Kidney epithelial cell (primary cell): ENCODE measurements around the gene RNF183. TPM values are rescaled to one million over a fixed set of nuclear protein-coding genes. Genes with fewer than 3 reads are reported as not detected.

Source experiments
- DNase-seq: peaks from one replicate; pipeline ENCODE4 v3.0.0-alpha.2; 2010; ENCODE audit warnings: low read depth
- H3K27me3 ChIP-seq: 2 replicates; pipeline ENCODE4 v1.6.0; 2011; ENCODE audit warnings: low read length; ENCODE audit not compliant: control insufficient read depth, insufficient read depth
- H3K36me3 ChIP-seq: 2 replicates; pipeline ENCODE4 v1.5.1; 2011; ENCODE audit warnings: low read length; ENCODE audit not compliant: control insufficient read depth, insufficient read depth
- H3K4me3 ChIP-seq: 2 replicates; pipeline ENCODE4 v1.5.1; 2011; ENCODE audit warnings: low read depth, mild to moderate bottlenecking, control low read depth, low read length
- CTCF ChIP-seq: IDR thresholded peaks from 2 replicates; pipeline ENCODE4 v1.5.1; 2011; ENCODE audit warnings: mild to moderate bottlenecking, moderate library complexity, low read length, control low read depth, inconsistent platforms; ENCODE audit not compliant: insufficient read depth, poor library complexity, severe bottlenecking
- total RNA-seq: library from RNA; depleted of rRNA; stranded (reverse); fragments of >200 nt; gene quantifications from 2 replicates; pipeline ENCODE4 v1.2.3, GENCODE V29; 2015

The RNF183 gene
- total RNA-seq, 1 donor from 2014 or later, result not detected

GRCh38 chr9:113341712-113342410 lies 38.7 kb upstream of the RNF183 start:
- Histone ChIP-seq H3K36me3 (no peaks in the 10 kb centered on the region), H3K4me3 (no peak overlapping the region), H3K27me3 (no peaks in the 10 kb centered on the region)
- TF ChIP-seq CTCF, result no peak
- DNase-seq, result no peak

DNA sequence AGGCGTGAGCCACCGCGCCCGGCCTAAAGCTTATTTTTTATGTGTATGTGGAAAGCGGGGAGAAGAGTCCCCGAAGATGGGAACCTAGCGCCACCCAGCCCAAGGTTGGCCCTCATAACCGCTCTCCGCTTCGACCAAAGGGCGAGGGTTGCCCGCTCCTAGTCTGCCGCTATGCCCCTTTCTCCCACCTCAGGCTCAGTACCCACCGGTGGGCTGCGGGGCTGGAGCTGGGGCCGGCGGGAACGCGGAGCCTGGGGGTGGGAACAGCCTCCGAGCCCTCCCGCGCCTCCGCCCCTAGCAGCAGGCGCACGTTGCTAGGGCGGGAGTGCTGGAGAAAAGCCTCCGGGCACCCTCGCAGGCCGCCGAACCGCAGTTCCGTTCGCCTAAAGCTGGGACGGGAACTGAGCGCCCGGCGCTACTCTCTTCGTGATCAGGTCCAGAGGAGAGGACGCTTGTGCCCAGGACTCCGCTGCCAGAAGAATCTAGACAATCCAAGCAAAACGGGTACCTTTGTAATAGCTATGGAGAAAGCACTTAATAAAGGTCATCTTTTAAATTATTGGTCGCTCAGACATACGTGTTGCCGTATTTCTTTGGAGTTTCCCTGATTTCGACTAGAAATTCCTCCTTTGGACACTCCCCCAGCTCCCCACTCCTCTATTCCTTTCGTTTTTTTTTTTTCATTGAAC lies 37.0 kb upstream of the RNF183 start, which contains the start of gene WDR31:
TSS of gene WDR31 (minus strand) at position 265 of the 689 bp plus-strand sequence. CDS start 8,253 bp downstream, outside the sequence.
- no peaks in the 10 kb centered on the region for H3K27me3 ChIP-seq
- DNase-seq, result peak; percentile 53
- TF ChIP-seq CTCF, result no peak
- peak within 1 kb of the TSS; percentile 80 for H3K4me3 ChIP-seq
- H3K36me3 ChIP-seq, result no peaks in the 10 kb centered on the region

DNA sequence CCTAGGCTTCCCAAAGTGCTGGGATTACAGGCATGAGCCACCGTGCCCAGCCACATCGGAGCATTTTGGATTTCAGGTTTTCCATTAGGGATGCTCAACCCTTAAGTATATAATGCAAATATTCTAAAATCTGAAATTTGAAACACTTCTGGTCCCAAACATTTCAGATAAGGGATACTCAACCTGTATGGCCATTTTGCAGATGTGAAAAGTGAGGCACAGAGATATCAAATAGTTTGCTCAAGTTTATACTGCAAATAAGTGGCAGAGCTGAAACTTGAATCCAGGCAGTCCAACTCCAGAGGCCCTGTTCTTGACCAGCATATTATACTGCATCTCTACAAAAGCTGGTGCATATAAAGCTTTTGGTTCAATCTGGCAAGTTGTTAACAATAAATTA lies 34.5 kb upstream of the RNF183 start:
- TF ChIP-seq CTCF, result no peak
- DNase-seq, result no peak
- H3K27me3 ChIP-seq, result no peaks in the 10 kb centered on the region
- no peaks in the 10 kb centered on the region for H3K36me3 ChIP-seq
- no peak overlapping the region for H3K4me3 ChIP-seq

DNA sequence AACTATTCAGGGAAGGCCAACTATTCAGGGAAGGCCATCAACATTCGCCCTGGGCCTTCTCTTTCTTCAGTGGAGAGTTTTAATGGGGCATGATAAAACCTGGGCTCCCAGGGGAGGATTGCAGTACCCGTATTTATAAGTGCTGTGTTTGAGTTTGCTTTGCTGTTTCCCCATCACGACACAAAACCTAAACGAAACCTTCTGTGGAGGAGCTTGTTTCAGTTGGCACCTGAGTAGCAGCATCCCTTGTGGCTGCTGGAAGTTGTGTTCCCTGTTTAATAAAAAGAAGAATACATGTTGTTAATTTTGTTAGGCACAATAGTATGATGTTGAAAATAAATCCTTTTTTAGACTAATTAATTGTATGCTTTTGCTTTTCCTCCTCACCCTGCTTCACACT lies 28.6 kb upstream of the RNF183 start:
- Histone ChIP-seq H3K27me3 (no peaks in the 10 kb centered on the region), H3K36me3 (no peaks in the 10 kb centered on the region), H3K4me3 (no peak overlapping the region)
- no peak for DNase-seq
- TF ChIP-seq CTCF, result no peak

GRCh38 chr9:113328045-113328782 lies 25.0 kb upstream of the RNF183 start:
- Histone ChIP-seq H3K36me3 (no peaks in the 10 kb centered on the region), H3K27me3 (no peaks in the 10 kb centered on the region), H3K4me3 (no peak overlapping the region)
- DNase-seq, result no peak
- no peak for TF ChIP-seq CTCF
